PFSK-1 (cell line): ENCODE measurements around the gene SIRT3.
A peak's percentile ranks its signal among the peaks of the same experiment; 100 is the strongest.

ENCODE experiments used
- FOXP2 ChIP-seq: optimal IDR thresholded peaks from 2 replicates; pipeline ENCODE3; 2011; ENCODE audit warnings: borderline replicate concordance, control low read depth, inconsistent platforms; ENCODE audit not compliant: insufficient read depth; ENCODE audit errors: extremely low read length, extremely low read depth
- POLR2AphosphoS5 ChIP-seq: IDR thresholded peaks from 2 replicates; pipeline ENCODE4 v1.6.1; 2012; ENCODE audit warnings: low read depth, mild to moderate bottlenecking, control low read depth, low read length, moderate library complexity
- REST ChIP-seq, 2 experiments: IDR thresholded peaks; 2 replicates each; pipeline versions ENCODE4 v1.6.1 to v1.8.0; 2011 to 2012; ENCODE audit warnings: low read depth in 2 of 2, low read length in 2 of 2, control low read depth in 1 of 2, inconsistent platforms in 1 of 2, mild to moderate bottlenecking in 1 of 2, moderate library complexity in 1 of 2; ENCODE audit not compliant: insufficient read depth in 1 of 2
- SIN3A ChIP-seq: IDR thresholded peaks from 2 replicates; pipeline ENCODE4 v1.6.1; 2012; ENCODE audit warnings: mild to moderate bottlenecking, low read length, moderate library complexity, borderline replicate concordance; ENCODE audit not compliant: insufficient read depth
- TAF1 ChIP-seq: IDR thresholded peaks from 2 replicates; pipeline ENCODE4 v1.6.1; 2012; ENCODE audit warnings: low read length, control low read depth, borderline replicate concordance; ENCODE audit not compliant: insufficient read depth

The SIRT3 gene

GRCh38 chr11:217704-218103 is 18.4 kb downstream of the SIRT3 start:
- TF ChIP-seq FOXP2, result no peak
- no peak for TF ChIP-seq SIN3A
- TF ChIP-seq POLR2AphosphoS5, result no peak
- no peak for TF ChIP-seq REST (IDR thresholded peaks at IDR 0.05; ENCODE audit: insufficient read depth in 1 of 2, low read depth in 2 of 2, low read length in 2 of 2)
- no peak for TF ChIP-seq TAF1

GRCh38 chr11:216081-216974 is 19.8 kb downstream of the SIRT3 start:
- 0 out of 2 replicates have a peak, but pooled peaks have one; percentile 20 for TF ChIP-seq SIN3A
- no peak for TF ChIP-seq FOXP2
- TF ChIP-seq TAF1, result no peak
- TF ChIP-seq POLR2AphosphoS5, result peak; percentile 64
- TF ChIP-seq REST (IDR thresholded peaks at IDR 0.05; ENCODE audit: insufficient read depth in 1 of 2, low read depth in 2 of 2, low read length in 2 of 2), result no peak

- no peak for TF ChIP-seq FOXP2
- TF ChIP-seq SIN3A, result no peak
- no peak for TF ChIP-seq TAF1
- TF ChIP-seq REST (IDR thresholded peaks at IDR 0.05; ENCODE audit: insufficient read depth in 1 of 2, low read depth in 2 of 2, low read length in 2 of 2), result no peak
- TF ChIP-seq POLR2AphosphoS5, result 0 out of 2 replicates have a peak, but pooled peaks have one; percentile 33
Observed at GRCh38 chr11:215581-216037, 20.5 kb downstream of the SIRT3 start.

GRCh38 chr11:214083-214482 is 22.1 kb downstream of the SIRT3 start:
- TF ChIP-seq POLR2AphosphoS5 (0 out of 2 replicates have a peak, but pooled peaks have one; percentile 21), TAF1 (no peak)

- no peak for TF ChIP-seq FOXP2
- TF ChIP-seq REST (IDR thresholded peaks at IDR 0.05; ENCODE audit: insufficient read depth in 1 of 2, low read depth in 2 of 2, low read length in 2 of 2), result no peak
- TF ChIP-seq SIN3A, result no peak
- TF ChIP-seq TAF1, result no peak
- TF ChIP-seq POLR2AphosphoS5, result no peak
Observed at GRCh38 chr11:213111-213510, 23.0 kb downstream of the SIRT3 start.
